MM.1S (cell line): ENCODE measurements around the gene STING1.
"Not testable (repeated sequence)": the region's sequence is repeated elsewhere in the genome, so short reads cannot be mapped to it uniquely, and the experiment has no call there.

Experiments
- DNase-seq: peaks from one replicate; pipeline ENCODE4 v3.0.0-alpha.2; 2015
- H2AFZ ChIP-seq: fragments of 300-600 bp; sonication (generic); 2 replicates; pipeline ENCODE4 v1.6.0; 2016; ENCODE audit warnings: antibody characterized with exemption, low read length
- H3F3A ChIP-seq: fragments of 300-600 bp; sonication (generic); 2 replicates; pipeline ENCODE4 v1.6.1; 2016; ENCODE audit warnings: mild to moderate bottlenecking, antibody characterized with exemption, low read length, moderate library complexity, mixed read lengths; ENCODE audit not compliant: insufficient read depth
- H3K27ac ChIP-seq: fragments of 300-600 bp; sonication (generic); 2 replicates; pipeline ENCODE4 v1.5.1; 2016; ENCODE audit warnings: mild to moderate bottlenecking, low read length
- H3K27me3 ChIP-seq: fragments of 300-600 bp; sonication (generic); replicated peaks from 2 replicates; pipeline ENCODE4 v1.6.0; 2016; ENCODE audit warnings: low read length; ENCODE audit not compliant: insufficient read depth
- H3K36me3 ChIP-seq: fragments of 300-600 bp; sonication (generic); replicated peaks from 2 replicates; pipeline ENCODE4 v1.6.1; 2016; ENCODE audit warnings: mild to moderate bottlenecking, low read length, mixed read lengths; ENCODE audit not compliant: insufficient read depth
- H3K4me1 ChIP-seq: fragments of 300-600 bp; sonication (generic); 2 replicates; pipeline ENCODE4 v1.6.1; 2016; ENCODE audit warnings: low read length, mixed read lengths
- H3K4me2 ChIP-seq: fragments of 300-600 bp; sonication (generic); 2 replicates; pipeline ENCODE4 v1.6.0; 2016; ENCODE audit warnings: low read depth, low read length
- H3K4me3 ChIP-seq: fragments of 300-600 bp; sonication (generic); 2 replicates; pipeline ENCODE4 v1.5.1; 2016; ENCODE audit warnings: low read length, mixed read lengths
- H3K79me2 ChIP-seq: fragments of 300-600 bp; sonication (generic); 2 replicates; pipeline ENCODE4 v1.6.1; 2016; ENCODE audit warnings: mixed run types, low read length, mixed read lengths
- H3K9ac ChIP-seq: fragments of 300-600 bp; sonication (generic); 2 replicates; pipeline ENCODE4 v1.6.1; 2016; ENCODE audit warnings: low read length, mixed read lengths
- H3K9me2 ChIP-seq: fragments of 300-600 bp; sonication (generic); replicated peaks from 2 replicates; pipeline ENCODE4 v1.6.1; 2016; ENCODE audit warnings: mild to moderate bottlenecking, low read length, mixed read lengths; ENCODE audit not compliant: insufficient read depth
- H3K9me3 ChIP-seq: fragments of 300-600 bp; sonication (generic); replicated peaks from 2 replicates; pipeline ENCODE4 v1.6.1; 2016; ENCODE audit warnings: mild to moderate bottlenecking, low read length, mixed read lengths; ENCODE audit not compliant: insufficient read depth
- H4K20me1 ChIP-seq: fragments of 300-600 bp; sonication (generic); 2 replicates; pipeline ENCODE4 v1.6.1; 2016; ENCODE audit warnings: mild to moderate bottlenecking, low read length, moderate library complexity, mixed read lengths; ENCODE audit not compliant: insufficient read depth
- CTCF ChIP-seq: fragments of 300-600 bp; sonication (generic); IDR thresholded peaks from 2 replicates; pipeline ENCODE4 v1.5.1; 2016; ENCODE audit warnings: antibody characterized with exemption, low read length, mixed read lengths
- EZH2 ChIP-seq: fragments of 300-600 bp; sonication (generic); optimal IDR thresholded peaks from 2 replicates; pipeline ENCODE3; 2017; ENCODE audit warnings: low read depth, mild to moderate bottlenecking, antibody characterized with exemption, low read length, mixed read lengths
- EZH2phosphoT487 ChIP-seq: fragments of 300-600 bp; sonication (generic); IDR thresholded peaks from 2 replicates; pipeline ENCODE4 v1.6.1; 2018; ENCODE audit warnings: antibody characterized with exemption, low read length

STING1 gene

GRCh38 chr5:139478657-139479423 lies 3.7 kb downstream of the STING1 start:
- not testable (repeated sequence) for H4K20me1 ChIP-seq, H3K9ac ChIP-seq, DNase-seq, H3F3A ChIP-seq, H3K4me1 ChIP-seq, H3K4me3 ChIP-seq, H3K4me2 ChIP-seq, H2AFZ ChIP-seq, H3K27me3 ChIP-seq, H3K27ac ChIP-seq, H3K36me3 ChIP-seq, H3K79me2 ChIP-seq, H3K9me2 ChIP-seq, H3K9me3 ChIP-seq

- no peak overlapping the region for H3K4me2 ChIP-seq
- no peaks in the 10 kb centered on the region for H3F3A ChIP-seq
- no peaks in the 10 kb centered on the region for H3K9me3 ChIP-seq
- H3K9me2 ChIP-seq: no peaks in the 10 kb centered on the region
- H3K4me3 ChIP-seq: no peak overlapping the region
- no peaks in the 10 kb centered on the region for H3K4me1 ChIP-seq
- no peak for DNase-seq
- no peaks in the 10 kb centered on the region for H3K27me3 ChIP-seq
- no peak overlapping the region for H3K9ac ChIP-seq
- H4K20me1 ChIP-seq: no peaks in the 10 kb centered on the region
- no peaks in the 10 kb centered on the region for H3K79me2 ChIP-seq
- TF ChIP-seq EZH2phosphoT487 (no peak), EZH2 (no peak), CTCF (no peak)
- no peak overlapping the region for H2AFZ ChIP-seq
- no peaks in the 10 kb centered on the region for H3K36me3 ChIP-seq
- no peak overlapping the region for H3K27ac ChIP-seq
Observed at GRCh38 chr5:139475865-139476617, 6.5 kb downstream of the STING1 start.

- no peaks in the 10 kb centered on the region for H4K20me1 ChIP-seq
- H2AFZ ChIP-seq: no peak overlapping the region
- no peak overlapping the region for H3K4me3 ChIP-seq
- no peaks in the 10 kb centered on the region for H3K79me2 ChIP-seq
- H3K27ac ChIP-seq: no peak overlapping the region
- no peak overlapping the region for H3K4me2 ChIP-seq
- no peaks in the 10 kb centered on the region for H3K9me2 ChIP-seq
- TF ChIP-seq CTCF (no peak), EZH2phosphoT487 (no peak), EZH2 (no peak)
- H3F3A ChIP-seq: no peaks in the 10 kb centered on the region
- H3K4me1 ChIP-seq: no peaks in the 10 kb centered on the region
- DNase-seq: no peak
- H3K9ac ChIP-seq: no peak overlapping the region
- no peaks in the 10 kb centered on the region for H3K36me3 ChIP-seq
- H3K9me3 ChIP-seq: no peaks in the 10 kb centered on the region
- no peaks in the 10 kb centered on the region for H3K27me3 ChIP-seq
Observed at GRCh38 chr5:139474890-139475791, 7.4 kb downstream of the STING1 start.
